Muscle of leg (tissue), 11 donors: ENCODE measurements around the gene OTUB2. TPM values are rescaled to one million over a fixed set of nuclear protein-coding genes. Genes with fewer than 3 reads are reported as not detected.

Experiments used
- DNase-seq: peaks from one replicate; pipeline ENCODE4 v3.0.0; 2013
- H3K27ac ChIP-seq: one replicate; pipeline ENCODE4 v1.5.1; 2013; ENCODE audit warnings: mild to moderate bottlenecking, low read length, control low read depth
- H3K27me3 ChIP-seq: one replicate; pipeline ENCODE4 v1.6.1; 2013; ENCODE audit warnings: low read length; ENCODE audit not compliant: control insufficient read depth, insufficient read depth
- H3K36me3 ChIP-seq: one replicate; pipeline ENCODE4 v1.6.1; 2013; ENCODE audit warnings: low read length; ENCODE audit not compliant: control insufficient read depth, insufficient read depth
- H3K4me1 ChIP-seq: one replicate; pipeline ENCODE4 v1.6.1; 2013; ENCODE audit warnings: low read length; ENCODE audit not compliant: control insufficient read depth, insufficient read depth
- H3K4me3 ChIP-seq: one replicate; pipeline ENCODE4 v1.5.1; 2013; ENCODE audit warnings: low read length, control low read depth
- H3K9me3 ChIP-seq: replicated peaks from 2 replicates; pipeline ENCODE4 v1.6.1; 2013; ENCODE audit warnings: low read depth, low read length; ENCODE audit not compliant: control insufficient read depth
- WGBS: methylation state at CpG from one replicate; pipeline ENCODE4 v1.1.5; 2013; ENCODE audit warnings: missing lambda C conversion rate; ENCODE audit not compliant: insufficient coverage; 5-methylcytosine and 5-hydroxymethylcytosine counted together
- polyA plus RNA-seq, 8 donors: library from polyadenylated mRNA; unstranded; fragments of 120-200 nt; gene quantifications; one replicate each; pipeline versions ENCODE4 v1.2.1 to v1.2.3, GENCODE V29; 2013; ENCODE audit warnings: inconsistent platforms in 1 of 8, low replicate concordance in 1 of 8; ENCODE audit not compliant: insufficient read length in 8 of 8, insufficient read depth in 1 of 8
- total RNA-seq: library from RNA; stranded (reverse); fragments of 120-200 nt; gene quantifications from one replicate; pipeline ENCODE4 v1.2.4, GENCODE V29; 2013

OTUB2 gene
- total and polyA plus RNA-seq, 9 donors = 0.59 to 1.3 (median 1.0) TPM

DNA sequence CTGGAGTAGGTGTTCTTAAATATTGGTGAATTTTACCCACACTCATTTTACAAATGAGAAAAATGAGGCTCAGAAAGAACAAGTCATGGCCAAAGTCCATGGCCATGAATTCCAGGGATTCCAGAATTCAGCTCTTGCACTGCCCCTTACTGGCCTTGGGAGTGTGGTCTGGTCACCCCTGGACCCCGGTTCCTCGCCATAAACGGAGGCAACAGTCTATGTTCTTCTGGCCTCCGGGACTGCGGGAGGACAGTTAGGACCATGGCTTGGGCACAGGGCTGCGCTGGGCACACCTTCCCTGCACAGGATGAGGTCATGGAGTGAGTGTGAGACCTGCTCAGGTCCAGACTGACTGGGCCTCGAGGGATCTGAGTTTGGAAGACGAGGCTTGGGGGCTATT lies 22.1 kb upstream of the OTUB2 start:
- H3K36me3 ChIP-seq = no peaks in the 10 kb centered on the region
- H3K27ac ChIP-seq = no peak overlapping the region
- 57% methylated on average over 7 of the region's 8 CpGs for WGBS
- no peak for DNase-seq
- H3K9me3 ChIP-seq = no peaks in the 10 kb centered on the region
- no peaks in the 10 kb centered on the region for H3K27me3 ChIP-seq
- no peak overlapping the region for H3K4me3 ChIP-seq
- H3K4me1 ChIP-seq = peaks cover 16% of the 10 kb centered on the region

DNA sequence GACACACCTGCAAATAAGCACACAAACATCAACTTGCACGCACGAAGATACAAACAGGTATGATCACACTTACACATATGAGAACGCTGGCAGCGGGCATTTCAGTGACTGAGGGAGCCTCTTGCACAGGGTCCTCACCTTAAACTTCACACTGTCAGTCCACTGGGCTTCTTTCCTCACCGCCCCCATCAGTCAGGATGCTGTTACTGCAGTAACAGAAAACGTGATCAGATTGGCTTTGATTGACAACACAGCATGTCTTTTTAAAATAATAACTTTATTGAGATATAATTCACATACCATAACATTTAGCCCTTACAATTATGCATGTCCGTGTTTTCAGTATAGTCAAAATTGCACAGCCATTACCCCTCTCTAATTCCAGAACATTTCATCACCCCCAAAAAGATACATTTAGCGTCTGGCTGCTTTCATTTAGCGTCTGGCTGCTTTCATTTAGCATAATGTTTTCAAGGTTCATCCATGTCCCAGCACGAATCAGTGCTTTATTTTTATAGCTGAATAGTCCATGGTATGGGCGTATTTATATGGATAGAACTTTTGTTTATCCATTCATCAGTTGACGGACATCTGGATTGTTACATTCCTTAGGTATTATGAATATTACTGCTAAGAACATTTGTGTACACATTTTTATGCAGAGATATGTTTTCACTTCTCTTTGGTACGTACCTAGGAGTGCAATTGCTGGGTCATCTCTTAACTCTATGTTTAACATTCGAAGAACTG lies 20.6 kb upstream of the OTUB2 start:
- Histone ChIP-seq H3K9me3 (no peaks in the 10 kb centered on the region), H3K27me3 (no peaks in the 10 kb centered on the region), H3K36me3 (no peaks in the 10 kb centered on the region), H3K4me3 (no peak overlapping the region), H3K27ac (no peak overlapping the region), H3K4me1 (peaks cover 16% of the 10 kb centered on the region)
- 54% methylated on average over 4 of the region's 14 CpGs for WGBS
- no peak for DNase-seq

DNA sequence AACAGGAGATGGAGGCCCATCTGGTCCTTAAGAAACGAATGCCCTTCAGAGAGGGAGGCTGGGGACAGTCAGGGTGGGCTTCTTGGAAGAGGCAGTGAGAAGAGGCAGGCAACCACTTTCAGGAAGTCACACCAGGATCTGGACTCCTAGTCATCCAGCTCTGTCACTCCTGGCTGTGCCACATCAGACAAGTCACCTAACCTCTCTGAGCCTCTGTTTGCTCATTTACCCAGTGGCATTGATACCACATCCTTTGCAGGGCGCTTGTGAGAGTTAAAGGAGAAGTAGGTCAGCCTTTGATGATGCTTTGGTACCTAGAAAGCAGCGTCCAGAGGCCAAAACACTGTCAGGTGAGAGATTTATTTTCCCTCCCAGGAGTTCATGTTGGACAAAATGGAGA lies 17.9 kb upstream of the OTUB2 start:
- 75% methylated on average over 2 of the region's 3 CpGs for WGBS
- H3K4me1 ChIP-seq = peaks cover 15% of the 10 kb centered on the region
- H3K27me3 ChIP-seq = peaks cover 3% of the 10 kb centered on the region
- no peaks in the 10 kb centered on the region for H3K36me3 ChIP-seq
- no peak overlapping the region for H3K4me3 ChIP-seq
- no peak for DNase-seq
- no peaks in the 10 kb centered on the region for H3K9me3 ChIP-seq
- H3K27ac ChIP-seq = no peak overlapping the region

DNA sequence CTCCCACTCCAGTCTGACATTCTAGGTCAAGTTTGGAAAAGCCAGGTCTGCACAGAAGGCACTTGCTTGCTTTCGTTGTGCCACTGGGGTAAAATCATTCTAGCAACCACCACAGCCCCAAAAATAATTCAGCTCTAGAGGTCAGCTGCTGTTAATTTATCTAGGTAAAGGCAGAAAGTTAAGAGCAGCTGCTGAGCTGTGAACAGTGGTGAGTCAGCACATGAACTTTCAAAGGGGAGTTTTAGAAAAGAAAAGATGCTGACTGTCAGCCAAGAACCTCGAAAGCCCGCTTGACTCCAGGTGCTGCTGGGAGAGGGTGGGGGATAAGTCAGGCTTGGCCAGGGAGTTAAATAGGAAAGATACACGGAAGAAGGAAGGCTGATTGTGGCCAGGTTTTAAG lies 16.4 kb upstream of the OTUB2 start:
- peak; percentile 39 for DNase-seq
- 0% methylated on average over 2 of the region's 4 CpGs for WGBS
- H3K4me3 ChIP-seq = no peak overlapping the region
- no peaks in the 10 kb centered on the region for H3K36me3 ChIP-seq
- no peaks in the 10 kb centered on the region for H3K9me3 ChIP-seq
- H3K4me1 ChIP-seq = peaks cover 15% of the 10 kb centered on the region
- peaks cover 5% of the 10 kb centered on the region for H3K27me3 ChIP-seq
- H3K27ac ChIP-seq = no peak overlapping the region

DNA sequence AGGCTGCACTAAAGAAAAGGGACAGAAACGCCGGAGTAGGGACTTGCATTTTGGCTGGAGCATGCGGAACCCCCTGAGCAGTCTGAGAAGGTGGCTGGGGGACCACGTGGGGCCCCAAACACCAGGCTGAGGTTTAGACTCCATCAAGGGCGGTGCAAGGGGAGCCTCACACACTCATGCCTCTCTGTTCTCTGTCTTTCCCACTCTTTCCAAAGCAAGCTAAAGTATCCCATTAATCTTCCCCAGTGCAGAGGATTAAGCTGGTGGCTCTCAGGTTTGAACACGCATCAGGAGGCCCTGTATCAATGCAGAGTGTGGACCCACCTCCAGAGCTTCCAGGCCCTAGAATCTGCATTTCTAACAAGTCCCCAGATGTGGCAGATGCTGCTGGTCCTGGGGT lies 15.5 kb upstream of the OTUB2 start:
- Histone ChIP-seq H3K27me3 (peaks cover 8% of the 10 kb centered on the region), H3K27ac (no peak overlapping the region), H3K9me3 (no peaks in the 10 kb centered on the region), H3K4me3 (no peak overlapping the region), H3K4me1 (peaks cover 15% of the 10 kb centered on the region), H3K36me3 (no peaks in the 10 kb centered on the region)
- DNase-seq = no peak
- WGBS = 75% methylated on average over 5 of the region's 6 CpGs

DNA sequence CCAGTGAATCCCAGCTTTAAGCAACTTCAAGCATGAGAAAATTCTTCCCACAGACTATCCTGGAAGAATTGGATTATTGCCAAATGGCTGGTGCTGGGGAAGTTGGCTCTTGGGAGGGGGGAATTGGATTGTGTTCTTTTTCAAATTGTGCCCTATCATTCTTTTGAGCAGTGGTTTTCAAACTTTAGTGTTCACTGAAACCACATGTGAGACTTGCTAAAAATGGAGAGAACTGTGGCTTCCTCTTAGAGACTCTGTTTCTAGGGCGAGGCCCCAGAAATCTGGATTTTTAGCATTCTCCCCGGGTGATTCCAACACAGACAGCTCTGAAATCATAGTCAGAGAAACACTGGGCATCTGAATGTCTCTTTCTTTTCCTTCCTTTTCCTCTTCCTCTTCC lies 14.3 kb upstream of the OTUB2 start:
- 34% methylated on average over 2 of the region's 2 CpGs for WGBS
- no peak overlapping the region for H3K27ac ChIP-seq

DNA sequence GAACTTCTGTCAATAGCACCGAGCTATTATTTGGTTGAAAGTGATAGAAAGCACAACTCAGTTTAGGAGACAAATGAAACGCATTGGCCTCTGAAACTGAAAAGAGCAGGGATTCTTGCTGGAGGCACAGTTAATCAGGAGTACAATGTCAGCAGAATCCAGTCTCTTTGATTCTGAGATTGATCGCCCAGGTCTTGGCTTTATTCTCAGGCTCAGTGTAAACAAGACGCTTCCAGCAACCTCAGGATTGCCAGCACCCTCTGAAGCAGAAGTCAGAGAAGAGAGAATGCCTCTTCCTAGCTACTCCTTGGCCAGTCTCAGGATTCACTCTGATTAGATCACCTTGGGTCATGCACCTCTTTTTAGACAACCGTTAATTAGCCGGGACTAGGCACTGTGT lies 11.8 kb upstream of the OTUB2 start:
- 58% methylated on average over 4 of the region's 6 CpGs for WGBS
- H3K36me3 ChIP-seq = no peaks in the 10 kb centered on the region
- H3K4me1 ChIP-seq = peaks cover 19% of the 10 kb centered on the region
- H3K4me3 ChIP-seq = no peak overlapping the region
- H3K27me3 ChIP-seq = peaks cover 13% of the 10 kb centered on the region
- H3K9me3 ChIP-seq = no peaks in the 10 kb centered on the region
- no peak overlapping the region for H3K27ac ChIP-seq
- DNase-seq = no peak

More for the DNA sequence above, 14.3 kb upstream of the OTUB2 start:
- DNase-seq = no peak
- Histone ChIP-seq H3K36me3 (no peaks in the 10 kb centered on the region), H3K27me3 (peaks cover 10% of the 10 kb centered on the region), H3K9me3 (no peaks in the 10 kb centered on the region), H3K4me1 (peaks cover 15% of the 10 kb centered on the region), H3K4me3 (no peak overlapping the region)

DNA sequence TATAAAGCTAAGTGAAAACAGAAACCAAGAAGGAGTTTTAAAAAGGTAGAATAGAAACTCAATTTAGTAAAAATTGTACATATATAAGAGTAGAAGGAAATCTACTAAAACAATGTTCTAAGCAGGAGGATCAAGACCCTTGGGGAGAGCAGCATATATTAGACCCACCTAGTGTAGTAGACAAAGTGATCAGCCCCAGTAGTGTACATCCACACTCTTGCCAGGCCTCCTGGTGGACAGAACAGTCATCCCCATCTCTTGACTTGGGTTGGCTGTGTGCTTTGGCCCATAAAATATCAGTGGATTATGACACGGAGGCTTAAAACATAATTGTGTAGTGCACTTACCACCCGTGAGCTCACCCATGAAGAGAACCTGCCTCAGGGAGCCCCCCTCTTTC lies 10.9 kb upstream of the OTUB2 start:
- no peak overlapping the region for H3K4me3 ChIP-seq
- no peak overlapping the region for H3K27ac ChIP-seq
- no peak for DNase-seq
- H3K27me3 ChIP-seq = peaks cover 15% of the 10 kb centered on the region
- no peaks in the 10 kb centered on the region for H3K36me3 ChIP-seq
- no CpG with 5 or more reads among the region's 2 CpGs for WGBS
- peaks cover 15% of the 10 kb centered on the region for H3K4me1 ChIP-seq
- H3K9me3 ChIP-seq = no peaks in the 10 kb centered on the region

DNA sequence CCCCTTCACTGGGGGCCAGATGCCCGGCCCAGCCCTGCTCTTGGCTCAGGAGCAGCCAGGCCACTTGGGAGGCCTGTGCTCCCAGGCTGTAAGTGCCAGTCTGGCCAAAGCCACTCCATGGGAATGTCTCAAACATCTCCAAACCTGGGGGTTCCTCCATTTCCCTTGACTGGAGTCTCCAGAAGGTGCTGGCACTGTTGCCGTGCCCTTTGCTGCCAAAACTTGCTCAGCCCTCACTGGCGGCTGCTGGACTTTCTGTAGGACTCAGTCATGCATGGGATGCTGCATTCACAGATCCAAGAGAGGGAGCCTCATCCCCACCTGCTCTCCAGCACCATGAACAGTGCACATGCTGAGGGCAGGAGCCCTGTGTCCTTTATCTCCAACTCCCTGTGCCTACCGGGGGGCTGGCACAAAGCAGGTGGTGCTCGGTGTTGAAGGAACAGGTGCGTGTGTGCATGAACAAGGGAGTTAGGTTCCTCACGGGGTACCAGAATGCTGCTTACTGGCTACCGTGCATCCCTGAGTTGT lies 9.6 kb upstream of the OTUB2 start:
- peaks cover 9% of the 10 kb centered on the region for H3K4me1 ChIP-seq
- WGBS = 53% methylated on average over 6 of the region's 8 CpGs
- H3K4me3 ChIP-seq = no peak overlapping the region
- no peak overlapping the region for H3K27ac ChIP-seq
- peaks cover 12% of the 10 kb centered on the region for H3K27me3 ChIP-seq
- no peaks in the 10 kb centered on the region for H3K36me3 ChIP-seq
- H3K9me3 ChIP-seq = no peaks in the 10 kb centered on the region
- no peak for DNase-seq

DNA sequence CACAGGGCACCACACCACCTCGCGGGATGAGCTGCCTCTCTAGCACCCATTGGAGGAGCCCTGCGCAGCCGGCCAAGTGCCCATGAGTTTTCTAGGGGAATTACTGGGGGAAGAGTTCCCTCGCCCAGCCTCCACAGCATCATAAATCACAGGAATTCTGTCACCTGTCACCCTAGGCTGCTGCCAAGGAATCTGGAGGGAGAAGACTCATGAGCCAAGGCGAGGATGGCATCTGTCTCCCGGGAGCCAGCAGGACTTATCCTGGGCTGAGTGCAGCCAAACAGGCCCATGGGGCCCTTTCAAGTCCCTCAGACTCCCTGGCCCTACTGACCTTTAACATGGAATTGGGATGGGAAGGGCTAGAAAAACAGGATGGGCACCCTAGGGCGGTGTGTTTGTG lies 7.8 kb upstream of the OTUB2 start:
- 67% methylated on average over 2 of the region's 8 CpGs for WGBS
- Histone ChIP-seq H3K27ac (no peak overlapping the region), H3K4me1 (peaks cover 5% of the 10 kb centered on the region), H3K9me3 (no peaks in the 10 kb centered on the region), H3K4me3 (no peak overlapping the region), H3K36me3 (no peaks in the 10 kb centered on the region), H3K27me3 (peaks cover 12% of the 10 kb centered on the region)
- DNase-seq = no peak
